H9 (cell line): ENCODE measurements around the gene FATE1. TPM values are rescaled to one million over a fixed set of nuclear protein-coding genes. Genes with fewer than 3 reads are reported as not detected.

ENCODE experiments used
- DNase-seq: peaks from one replicate; pipeline ENCODE4 v3.0.0-alpha.2; 2017
- H2AFZ ChIP-seq: one replicate; pipeline ENCODE4 v1.6.1; 2013; ENCODE audit warnings: mild to moderate bottlenecking, low read length, control low read depth, moderate library complexity
- H2AK5ac ChIP-seq: 2 replicates; pipeline ENCODE4 v1.6.1; 2013; ENCODE audit warnings: low read length, control low read depth, mixed read lengths; ENCODE audit not compliant: insufficient read length
- H2BK120ac ChIP-seq: one replicate; pipeline ENCODE4 v1.6.1; 2013; ENCODE audit warnings: low read depth, mild to moderate bottlenecking, low read length, control low read depth, inconsistent platforms; ENCODE audit not compliant: poor library complexity, severe bottlenecking
- H2BK12ac ChIP-seq: 2 replicates; pipeline ENCODE4 v1.6.1; 2013; ENCODE audit warnings: low read length, control low read depth, mixed read lengths, low read depth; ENCODE audit not compliant: insufficient read length
- H2BK15ac ChIP-seq: 2 replicates; pipeline ENCODE4 v1.6.1; 2013; ENCODE audit warnings: low read depth, low read length, control low read depth
- H2BK20ac ChIP-seq: one replicate; pipeline ENCODE4 v1.6.1; 2013; ENCODE audit warnings: low read depth, mild to moderate bottlenecking, low read length, control low read depth, inconsistent platforms; ENCODE audit not compliant: poor library complexity, severe bottlenecking
- H2BK5ac ChIP-seq: 2 replicates; pipeline ENCODE4 v1.6.1; 2013; ENCODE audit warnings: low read length, control low read depth, mixed read lengths; ENCODE audit not compliant: insufficient read length
- H3K14ac ChIP-seq: 2 replicates; pipeline ENCODE4 v1.6.1; 2013; ENCODE audit warnings: low read length, control low read depth; ENCODE audit not compliant: insufficient read depth
- H3K18ac ChIP-seq: 2 replicates; pipeline ENCODE4 v1.6.1; 2013; ENCODE audit warnings: low read depth, mild to moderate bottlenecking, mixed read lengths, low read length, control low read depth; ENCODE audit not compliant: insufficient read length
- H3K23ac ChIP-seq: 2 replicates; pipeline ENCODE4 v1.6.1; 2013; ENCODE audit warnings: low read length, control low read depth, mixed read lengths, low read depth; ENCODE audit not compliant: insufficient read length
- H3K23me2 ChIP-seq: 2 replicates; pipeline ENCODE4 v1.6.1; 2013; ENCODE audit warnings: low read depth, mild to moderate bottlenecking, mixed read lengths, low read length, control low read depth; ENCODE audit not compliant: insufficient read length, poor library complexity, severe bottlenecking
- H3K27ac ChIP-seq: 2 replicates; pipeline ENCODE4 v1.5.1; 2013; ENCODE audit warnings: low read length, control low read depth, mixed read lengths, low read depth; ENCODE audit not compliant: insufficient read length
- H3K27me3 ChIP-seq: 2 replicates; pipeline ENCODE4 v1.6.1; 2013; ENCODE audit warnings: low read length, control low read depth, inconsistent platforms; ENCODE audit not compliant: insufficient read depth
- H3K4ac ChIP-seq: 2 replicates; pipeline ENCODE4 v1.6.1; 2013; ENCODE audit warnings: low read depth, mild to moderate bottlenecking, control low read depth, inconsistent platforms, low read length, moderate library complexity
- H3K4me1 ChIP-seq: 2 replicates; pipeline ENCODE4 v1.6.1; 2013; ENCODE audit warnings: low read length, control low read depth, inconsistent platforms; ENCODE audit not compliant: insufficient read depth
- H3K4me2 ChIP-seq: 2 replicates; pipeline ENCODE4 v1.6.1; 2013; ENCODE audit warnings: low read length, control low read depth, mixed read lengths; ENCODE audit not compliant: insufficient read length, insufficient read depth
- H3K56ac ChIP-seq: 2 replicates; pipeline ENCODE4 v1.6.1; 2013; ENCODE audit warnings: low read depth, mild to moderate bottlenecking, mixed read lengths, low read length, control low read depth; ENCODE audit not compliant: insufficient read length
- H3K79me1 ChIP-seq: 2 replicates; pipeline ENCODE4 v1.6.1; 2013; ENCODE audit warnings: low read depth, mild to moderate bottlenecking, moderate library complexity, low read length, control low read depth, inconsistent platforms; ENCODE audit not compliant: insufficient read depth, poor library complexity, severe bottlenecking
- H3K79me2 ChIP-seq: 2 replicates; pipeline ENCODE4 v1.6.1; 2013; ENCODE audit warnings: low read length, control low read depth, inconsistent platforms; ENCODE audit not compliant: insufficient read depth
- H3K9ac ChIP-seq: 2 replicates; pipeline ENCODE4 v1.6.1; 2013; ENCODE audit warnings: low read length, control low read depth, mixed read lengths; ENCODE audit not compliant: insufficient read length; ENCODE audit errors: extremely low read depth
- H3K9me3 ChIP-seq: one replicate; pipeline ENCODE4 v1.6.1; 2013; ENCODE audit warnings: low read depth, low read length, inconsistent platforms; ENCODE audit not compliant: control insufficient read depth
- H3T11ph ChIP-seq: one replicate; pipeline ENCODE4 v1.6.1; 2013; ENCODE audit warnings: mild to moderate bottlenecking, low read length, control low read depth, inconsistent platforms
- H4K20me1 ChIP-seq: one replicate; pipeline ENCODE4 v1.6.1; 2013; ENCODE audit not compliant: control insufficient read depth, insufficient read length, insufficient read depth
- H4K5ac ChIP-seq: 2 replicates; pipeline ENCODE4 v1.6.1; 2013; ENCODE audit warnings: low read depth, mild to moderate bottlenecking, mixed read lengths, low read length, control low read depth; ENCODE audit not compliant: insufficient read length
- H4K8ac ChIP-seq: replicated peaks from 2 replicates; pipeline ENCODE4 v1.6.1; 2013; ENCODE audit warnings: low read length, control low read depth, mixed read lengths, low read depth; ENCODE audit not compliant: insufficient read length
- H4K91ac ChIP-seq: 2 replicates; pipeline ENCODE4 v1.6.1; 2013; ENCODE audit warnings: low read depth, mild to moderate bottlenecking, moderate library complexity, mixed read lengths, low read length, control low read depth; ENCODE audit not compliant: insufficient read length
- H3K27ac Mint-ChIP-seq, 3 experiments: 2 replicates in 2 of 3; 3 replicates in 1 of 3; pipeline ENCODE4 v1.8.0; 2020 to 2021; ENCODE audit warnings: mixed read lengths in 3 of 3, mild to moderate bottlenecking in 1 of 3, moderate library complexity in 1 of 3
- H3K27me3 Mint-ChIP-seq: 2 replicates; pipeline ENCODE4 v1.8.0; 2021; ENCODE audit warnings: low read depth, mild to moderate bottlenecking, moderate library complexity, mixed read lengths
- H3K36me3 Mint-ChIP-seq, 3 experiments: 2 replicates in 2 of 3; 3 replicates in 1 of 3; pipeline ENCODE4 v1.8.0; 2020 to 2021; ENCODE audit warnings: low read depth in 3 of 3, mixed read lengths in 3 of 3; ENCODE audit not compliant: insufficient read depth in 1 of 3
- H3K4me1 Mint-ChIP-seq, 2 experiments: 2 replicates each; pipeline ENCODE4 v1.8.0; 2020; ENCODE audit warnings: mixed read lengths in 2 of 2
- H3K4me3 Mint-ChIP-seq, 2 experiments: 2 replicates in 1 of 2; 3 replicates in 1 of 2; pipeline ENCODE4 v1.8.0; 2020 to 2021; ENCODE audit warnings: mild to moderate bottlenecking in 2 of 2, mixed read lengths in 2 of 2, moderate library complexity in 1 of 2
- H3K9me3 Mint-ChIP-seq, 2 experiments: 2 replicates in 1 of 2; 3 replicates in 1 of 2; pipeline ENCODE4 v1.8.0; 2020; ENCODE audit warnings: mild to moderate bottlenecking in 2 of 2, mixed read lengths in 2 of 2, moderate library complexity in 1 of 2
- CTCF ChIP-seq: fragments of 200-600 bp; sonication (generic); conservative IDR thresholded peaks from 3 replicates; pipeline ENCODE4 v1.8.0; 2021; ENCODE audit warnings: antibody characterized with exemption, mild to moderate bottlenecking
- WGBS: extraction: QIAGEN DNeasy Blood & Tissue Kit; methylation state at CpG from one replicate; pipeline ENCODE4 v1.1.7; 2013; ENCODE audit warnings: missing lambda C conversion rate, low lambda C conversion rate, mixed read lengths; ENCODE audit not compliant: insufficient read length; ENCODE audit errors: extremely low coverage; 5-methylcytosine and 5-hydroxymethylcytosine counted together
- total RNA-seq: library from RNA; stranded (reverse); gene quantifications from 2 replicates; pipeline ENCODE4 v1.2.1, GENCODE V29; 2021

The FATE1 gene
- total RNA-seq, 1 experiment from 2014 or later, result not detected

GRCh38 chrX:151676196-151676595 lies 39.6 kb upstream of the FATE1 start:
- Histone ChIP-seq H2AFZ (no peak overlapping the region), H2AK5ac (no peak overlapping the region), H3T11ph (no peak overlapping the region), H3K4me2 (no peak overlapping the region), H3K23me2 (no peaks in the 10 kb centered on the region), H4K20me1 (no peaks in the 10 kb centered on the region), H3K27me3 (no peaks in the 10 kb centered on the region), H2BK15ac (no peak overlapping the region), H3K9me3 (peaks cover 63% of the 10 kb centered on the region), H2BK5ac (no peak overlapping the region), H2BK12ac (no peak overlapping the region), H2BK20ac (no peak overlapping the region), H3K79me2 (no peaks in the 10 kb centered on the region), H3K9ac (no peak overlapping the region), H3K4ac (no peak overlapping the region), H3K56ac (no peak overlapping the region), H3K27ac (no peak overlapping the region), H4K91ac (no peak overlapping the region), H3K18ac (no peak overlapping the region), H4K8ac (no peak overlapping the region), H3K23ac (no peak overlapping the region), H3K14ac (no peak overlapping the region), H3K4me1 (no peaks in the 10 kb centered on the region), H3K79me1 (no peaks in the 10 kb centered on the region), H4K5ac (no peak overlapping the region), H2BK120ac (no peak overlapping the region)
- TF ChIP-seq CTCF, result no peak
- WGBS, result no CpG with 5 or more reads among the region's 4 CpGs
- Mint-ChIP-seq H3K27me3 (peaks cover 6% of the 10 kb centered on the region), H3K27ac (no peak overlapping the region), H3K4me3 (no peak overlapping the region), H3K9me3 (peaks cover 76 to 84% of the 10 kb centered on the region in 2 experiments), H3K4me1 (peaks cover 3 to 4% of the 10 kb centered on the region in 2 experiments; a peak in 1 of 4 replicates), H3K36me3 (peaks cover 0 to 2% (median 0%) of the 10 kb centered on the region in 3 experiments; a peak in 2 of 7 replicates)
- DNase-seq, result no peak
